Heart left ventricle (tissue), 13 donors: Measurements from ENCODE around the gene LRMDA.

Experiments
- POLR2A ChIP-seq, 2 donors: fragments of 450-650 bp; IDR thresholded peaks; one replicate each; pipeline ENCODE4 v1.6.1; 2017; ENCODE audit warnings: antibody characterized with exemption in 2 of 2, mild to moderate bottlenecking in 2 of 2, moderate library complexity in 2 of 2
- TF ChIP-seq, protein P1 (sequence below), 12 donors: fragments of 200-600 bp; sonication (generic) in 4 of 12; IDR thresholded peaks; one replicate each; pipeline versions ENCODE4 v1.5.0 to v1.8.0; 2018 to 2022; ENCODE audit warnings: antibody characterized with exemption in 12 of 12, mild to moderate bottlenecking in 5 of 12
- donor health status: ischemic (EF 13 %, LVEDD 7.1; RV severe dilation, severe dysfunction).
- donor health status: DM: no; HTN: yes; CAD: no.
- donor health status: DM: no; HTN: no; CAD: no.
- donor health status: ischemic (EF 25% LVEDD 6.9; RV normal size, moderate dysfunction).
- donor health status: ischemic (EF 25% LVEDD 5.7; RV mildly dilated, moderate dysfunction).
- donor health status: ischemic (EF 35%, LVEDD 5.7; RV mildly dilated, moderate dysfunction).
- donor health status: nonischemic (EF 11% LVEDD 7.7; RV severe dilation, severe dysfunction).
- donor health status: DM: yes; HTN: yes; CAD: no.
- donor health status: PGD.
- donor health status: ischemic (EF 29% LVEDD 5.4; RV normal size, mild dysfunction).
- donor health status: nonischemic (EF 23%, LVEDD 6.1; RV moderate dilation, normal function).

DNA sequence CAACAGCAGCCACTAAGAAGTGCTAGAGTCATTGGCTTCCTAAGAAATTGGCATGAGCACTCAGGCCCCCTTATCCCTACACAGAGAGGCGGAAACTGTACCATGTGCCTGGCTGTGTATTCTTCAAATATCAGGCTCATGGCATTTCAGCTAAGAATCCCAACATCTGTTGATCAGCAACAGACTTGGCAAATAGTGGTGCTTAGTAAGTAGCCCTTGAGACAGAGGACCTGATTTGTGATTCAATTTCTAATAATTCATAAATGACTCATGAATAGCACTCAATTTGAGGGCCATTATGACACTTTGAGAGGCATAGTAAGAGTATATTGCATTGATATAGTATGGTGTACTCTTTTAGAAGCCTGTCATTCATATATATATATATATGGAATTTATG, 309.1 kb downstream of the LRMDA start:
- TF ChIP-seq, protein P1, sequence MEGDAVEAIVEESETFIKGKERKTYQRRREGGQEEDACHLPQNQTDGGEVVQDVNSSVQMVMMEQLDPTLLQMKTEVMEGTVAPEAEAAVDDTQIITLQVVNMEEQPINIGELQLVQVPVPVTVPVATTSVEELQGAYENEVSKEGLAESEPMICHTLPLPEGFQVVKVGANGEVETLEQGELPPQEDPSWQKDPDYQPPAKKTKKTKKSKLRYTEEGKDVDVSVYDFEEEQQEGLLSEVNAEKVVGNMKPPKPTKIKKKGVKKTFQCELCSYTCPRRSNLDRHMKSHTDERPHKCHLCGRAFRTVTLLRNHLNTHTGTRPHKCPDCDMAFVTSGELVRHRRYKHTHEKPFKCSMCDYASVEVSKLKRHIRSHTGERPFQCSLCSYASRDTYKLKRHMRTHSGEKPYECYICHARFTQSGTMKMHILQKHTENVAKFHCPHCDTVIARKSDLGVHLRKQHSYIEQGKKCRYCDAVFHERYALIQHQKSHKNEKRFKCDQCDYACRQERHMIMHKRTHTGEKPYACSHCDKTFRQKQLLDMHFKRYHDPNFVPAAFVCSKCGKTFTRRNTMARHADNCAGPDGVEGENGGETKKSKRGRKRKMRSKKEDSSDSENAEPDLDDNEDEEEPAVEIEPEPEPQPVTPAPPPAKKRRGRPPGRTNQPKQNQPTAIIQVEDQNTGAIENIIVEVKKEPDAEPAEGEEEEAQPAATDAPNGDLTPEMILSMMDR (IDR thresholded peaks at IDR 0.05), result no peak
- TF ChIP-seq POLR2A (IDR thresholded peaks at IDR 0.05), result no peak
